ENCODE data around the gene YPEL2. TPM values are rescaled to one million over a fixed set of nuclear protein-coding genes. Genes with fewer than 3 reads are reported as not detected.
A peak's percentile ranks its signal among the peaks of the same experiment; 100 is the strongest.

YPEL2 gene
- total RNA-seq, 1 experiment from 2014 or later, result 1.1 TPM

DNA sequence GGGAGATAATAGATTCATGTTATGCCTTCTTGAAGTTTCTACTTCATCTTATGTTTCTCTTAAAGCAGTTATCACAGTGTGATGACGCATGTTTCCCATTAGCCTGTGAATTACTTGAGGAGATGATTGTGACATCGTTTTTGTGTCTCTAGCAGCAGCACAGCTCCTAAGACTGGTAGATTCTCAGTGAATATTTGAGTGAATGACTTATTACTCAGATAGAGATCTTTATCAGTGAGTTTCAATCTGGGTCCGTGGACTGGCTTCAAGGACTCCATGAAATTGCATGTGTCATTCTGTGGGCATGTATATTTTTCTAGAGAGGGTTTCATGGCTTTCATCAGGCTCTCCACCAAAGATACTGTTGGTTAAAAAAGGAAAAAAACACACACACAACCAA lies 29.9 kb downstream of the YPEL2 start:
- Histone ChIP-seq H3K27me3 (ENCODE audit: control insufficient read depth, insufficient read depth, low read length) (no peaks in the 10 kb centered on the region), H3K9me3 (ENCODE audit: control insufficient read depth, insufficient read depth, low read depth, low read length) (no peaks in the 10 kb centered on the region), H3K36me3 (ENCODE audit: control insufficient read depth, insufficient read depth, low read length) (no peaks in the 10 kb centered on the region), H3K4me3 (ENCODE audit: low read depth in 2 of 2, low read length in 2 of 2) (no peak overlapping the region), H3K27ac (ENCODE audit: low read length) (no peak overlapping the region), H3K4me1 (ENCODE audit: control insufficient read depth, insufficient read depth, low read length) (no peaks in the 10 kb centered on the region)
- no peak for DNase-seq (ENCODE audit: low read depth, low spot score)
- intact Hi-C loops (cut with micrococcal nuclease; ENCODE audit: unreplicated experiment) (no loop called here), in situ Hi-C loops (cut with HindIII; ENCODE audit: low pct_unique_long_range_greater_than_20kb, low sequenced_read_pairs) (no loop called here)
- no TSS peak for BruUV-seq (replicated peaks)
- CTCF ChIA-PET, result no interaction called here
- ATAC-seq, result no peak
- POLR2A ChIA-PET, result no interaction called here
- TF ChIP-seq POLR2AphosphoS5 (IDR thresholded peaks at IDR 0.05; ENCODE audit: low read depth, low read length) (no peak), TCF7L2 (IDR thresholded peaks at IDR 0.05; ENCODE audit: low read depth, low read length) (no peak), SIN3A (IDR thresholded peaks at IDR 0.05; ENCODE audit: borderline replicate concordance, insufficient read depth, low read depth, low read length) (no peak), CTCF (IDR thresholded peaks at IDR 0.05) (no peak)
- TF ChIP-seq, protein P1, sequence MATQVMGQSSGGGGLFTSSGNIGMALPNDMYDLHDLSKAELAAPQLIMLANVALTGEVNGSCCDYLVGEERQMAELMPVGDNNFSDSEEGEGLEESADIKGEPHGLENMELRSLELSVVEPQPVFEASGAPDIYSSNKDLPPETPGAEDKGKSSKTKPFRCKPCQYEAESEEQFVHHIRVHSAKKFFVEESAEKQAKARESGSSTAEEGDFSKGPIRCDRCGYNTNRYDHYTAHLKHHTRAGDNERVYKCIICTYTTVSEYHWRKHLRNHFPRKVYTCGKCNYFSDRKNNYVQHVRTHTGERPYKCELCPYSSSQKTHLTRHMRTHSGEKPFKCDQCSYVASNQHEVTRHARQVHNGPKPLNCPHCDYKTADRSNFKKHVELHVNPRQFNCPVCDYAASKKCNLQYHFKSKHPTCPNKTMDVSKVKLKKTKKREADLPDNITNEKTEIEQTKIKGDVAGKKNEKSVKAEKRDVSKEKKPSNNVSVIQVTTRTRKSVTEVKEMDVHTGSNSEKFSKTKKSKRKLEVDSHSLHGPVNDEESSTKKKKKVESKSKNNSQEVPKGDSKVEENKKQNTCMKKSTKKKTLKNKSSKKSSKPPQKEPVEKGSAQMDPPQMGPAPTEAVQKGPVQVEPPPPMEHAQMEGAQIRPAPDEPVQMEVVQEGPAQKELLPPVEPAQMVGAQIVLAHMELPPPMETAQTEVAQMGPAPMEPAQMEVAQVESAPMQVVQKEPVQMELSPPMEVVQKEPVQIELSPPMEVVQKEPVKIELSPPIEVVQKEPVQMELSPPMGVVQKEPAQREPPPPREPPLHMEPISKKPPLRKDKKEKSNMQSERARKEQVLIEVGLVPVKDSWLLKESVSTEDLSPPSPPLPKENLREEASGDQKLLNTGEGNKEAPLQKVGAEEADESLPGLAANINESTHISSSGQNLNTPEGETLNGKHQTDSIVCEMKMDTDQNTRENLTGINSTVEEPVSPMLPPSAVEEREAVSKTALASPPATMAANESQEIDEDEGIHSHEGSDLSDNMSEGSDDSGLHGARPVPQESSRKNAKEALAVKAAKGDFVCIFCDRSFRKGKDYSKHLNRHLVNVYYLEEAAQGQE (IDR thresholded peaks at IDR 0.05; ENCODE audit: insufficient read depth in 1 of 2, low read depth in 2 of 2, low read length in 1 of 2), result no peak

- intact Hi-C loops (cut with micrococcal nuclease; ENCODE audit: unreplicated experiment), result no loop called here
- Histone ChIP-seq H3K4me3 (ENCODE audit: low read depth in 2 of 2, low read length in 2 of 2) (no peak overlapping the region), H3K36me3 (ENCODE audit: control insufficient read depth, insufficient read depth, low read length) (no peaks in the 10 kb centered on the region), H3K9me3 (ENCODE audit: control insufficient read depth, insufficient read depth, low read depth, low read length) (no peaks in the 10 kb centered on the region), H3K27ac (ENCODE audit: low read length) (no peak overlapping the region), H3K4me1 (ENCODE audit: control insufficient read depth, insufficient read depth, low read length) (no peaks in the 10 kb centered on the region), H3K27me3 (ENCODE audit: control insufficient read depth, insufficient read depth, low read length) (no peaks in the 10 kb centered on the region)
- ATAC-seq (peak; percentile 21; the same call in 1 of the 2 replicates), DNase-seq (ENCODE audit: low read depth, low spot score) (no peak)
- CTCF ChIA-PET, result interaction anchor here (0.5 kb wide), 1 partner anchor 82 kb away, joined by 5 read pairs; no protein-coding TSS in a partner anchor
- no peak for TF ChIP-seq SIN3A (IDR thresholded peaks at IDR 0.05; ENCODE audit: borderline replicate concordance, insufficient read depth, low read depth, low read length)
- no TSS peak for BruUV-seq (replicated peaks)
- POLR2A ChIA-PET, result no interaction called here
- in situ Hi-C loops (cut with HindIII; ENCODE audit: low pct_unique_long_range_greater_than_20kb, low sequenced_read_pairs), result no loop called here
These were observed 30.7 kb downstream of the YPEL2 start for GRCh38 chr17:59361916-59362810.

- ATAC-seq (no peak), DNase-seq (ENCODE audit: low read depth, low spot score) (no peak)
- H3K36me3 ChIP-seq (ENCODE audit: control insufficient read depth, insufficient read depth, low read length), result no peaks in the 10 kb centered on the region
- TF ChIP-seq POLR2AphosphoS5 (IDR thresholded peaks at IDR 0.05; ENCODE audit: low read depth, low read length), result no peak
- TF ChIP-seq, protein P1 (IDR thresholded peaks at IDR 0.05; ENCODE audit: insufficient read depth in 1 of 2, low read depth in 2 of 2, low read length in 1 of 2), result no peak
- TF ChIP-seq CTCF (IDR thresholded peaks at IDR 0.05), result no peak
- no peak for TF ChIP-seq SIN3A (IDR thresholded peaks at IDR 0.05; ENCODE audit: borderline replicate concordance, insufficient read depth, low read depth, low read length)
- no peak for TF ChIP-seq TCF7L2 (IDR thresholded peaks at IDR 0.05; ENCODE audit: low read depth, low read length)
- no peaks in the 10 kb centered on the region for H3K27me3 ChIP-seq (ENCODE audit: control insufficient read depth, insufficient read depth, low read length)
- no peaks in the 10 kb centered on the region for H3K9me3 ChIP-seq (ENCODE audit: control insufficient read depth, insufficient read depth, low read depth, low read length)
- POLR2A ChIA-PET, result no interaction called here
- no peaks in the 10 kb centered on the region for H3K4me1 ChIP-seq (ENCODE audit: control insufficient read depth, insufficient read depth, low read length)
- intact Hi-C loops (cut with micrococcal nuclease; ENCODE audit: unreplicated experiment) (no loop called here), in situ Hi-C loops (cut with HindIII; ENCODE audit: low pct_unique_long_range_greater_than_20kb, low sequenced_read_pairs) (no loop called here)
- CTCF ChIA-PET, result no interaction called here
- no peak overlapping the region for H3K27ac ChIP-seq (ENCODE audit: low read length)
- no TSS peak for BruUV-seq (replicated peaks)
- H3K4me3 ChIP-seq (ENCODE audit: low read depth in 2 of 2, low read length in 2 of 2), result no peak overlapping the region
These were observed 31.4 kb downstream of the YPEL2 start for GRCh38 chr17:59362811-59363205.

Data from Panc1 (cell line).